Measurements from ENCODE around the gene DNAJA4.

GRCh38 chr15:78319588-78319987 is 55.2 kb downstream of the DNAJA4 start:
- TF ChIP-seq YY1 (IDR thresholded peaks at IDR 0.05; ENCODE audit: insufficient read depth, insufficient replicate concordance, low read depth, low read length), result no peak
- TF ChIP-seq HCFC1 (IDR thresholded peaks at IDR 0.05; ENCODE audit: low read depth, low read length), result no peak
- TF ChIP-seq NFYB (CRISPR knock-in tag; IDR thresholded peaks at IDR 0.05), result no peak
- TF ChIP-seq ZZZ3 (CRISPR knock-in tag; IDR thresholded peaks at IDR 0.05; ENCODE audit: borderline replicate concordance), result no peak
- no peak for TF ChIP-seq NFRKB (IDR thresholded peaks at IDR 0.05)
- no peak for TF ChIP-seq TRIM22 (IDR thresholded peaks at IDR 0.05)
- no peak for TF ChIP-seq PATZ1 (CRISPR knock-in tag; IDR thresholded peaks at IDR 0.05)
- no peak for TF ChIP-seq NBN (conservative IDR thresholded peaks at IDR 0.05)
- no peak for TF ChIP-seq DPF2 (CRISPR knock-in tag; IDR thresholded peaks at IDR 0.05; ENCODE audit: borderline replicate concordance, low read depth)

Measured in HepG2 (cell line).